ENCODE measurements around the gene GNB5.
"Not testable (repeated sequence)": the region's sequence is repeated elsewhere in the genome, so short reads cannot be mapped to it uniquely, and the experiment has no call there.

The GNB5 gene

DNA sequence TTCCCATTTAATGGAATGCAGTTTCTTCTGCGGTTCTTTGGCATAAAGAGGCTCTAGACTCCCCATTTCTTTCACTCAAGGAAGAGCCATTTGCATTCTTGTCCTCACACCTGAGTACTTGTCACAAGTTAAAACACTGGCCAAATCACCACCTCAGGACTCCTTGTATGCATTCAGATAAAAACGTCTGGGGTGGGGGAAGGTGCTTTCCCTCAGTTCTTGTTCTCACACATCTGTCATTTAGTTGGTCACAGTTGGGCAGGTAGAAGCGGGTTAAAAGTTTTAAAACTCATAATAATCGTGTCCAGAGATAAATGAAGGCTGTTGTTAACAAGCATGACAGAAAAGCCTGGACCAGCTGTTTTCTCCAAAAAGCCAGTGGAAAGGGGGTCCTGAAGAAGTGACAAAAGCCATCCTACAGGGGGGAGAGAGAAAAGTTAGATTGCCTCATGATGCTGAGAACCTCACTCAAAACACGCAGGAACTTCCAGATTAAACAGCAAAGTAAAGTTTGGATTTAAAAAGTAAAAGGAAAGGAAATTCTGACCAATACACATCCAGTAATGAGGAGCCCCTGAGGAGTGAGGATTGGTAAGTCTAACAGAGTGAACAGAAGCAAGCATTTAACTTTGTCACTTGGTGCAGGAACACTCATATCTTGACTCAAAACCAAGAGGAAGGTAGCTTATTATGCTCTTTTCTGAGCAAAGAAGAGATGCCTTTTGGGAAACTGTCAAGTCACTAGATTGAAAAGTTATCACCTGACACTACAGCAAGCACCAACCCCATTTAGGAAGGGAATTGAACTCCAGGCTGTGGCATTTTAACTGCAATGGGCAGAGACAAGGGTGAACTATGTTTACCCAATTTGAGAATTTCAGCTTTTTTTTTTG, 81.4 kb downstream of the GNB5 start:
- Mint-ChIP-seq H3K27me3 (peaks cover 44% of the 10 kb centered on the region), H3K9me3 (no peaks in the 10 kb centered on the region), H3K27ac (no peak overlapping the region), H3K36me3 (ENCODE audit: low read depth) (no peaks in the 10 kb centered on the region), H3K4me1 (ENCODE audit: low read depth) (peaks cover 2% of the 10 kb centered on the region), H3K4me3 (no peak overlapping the region)
- DNase-seq, result no peak

DNA sequence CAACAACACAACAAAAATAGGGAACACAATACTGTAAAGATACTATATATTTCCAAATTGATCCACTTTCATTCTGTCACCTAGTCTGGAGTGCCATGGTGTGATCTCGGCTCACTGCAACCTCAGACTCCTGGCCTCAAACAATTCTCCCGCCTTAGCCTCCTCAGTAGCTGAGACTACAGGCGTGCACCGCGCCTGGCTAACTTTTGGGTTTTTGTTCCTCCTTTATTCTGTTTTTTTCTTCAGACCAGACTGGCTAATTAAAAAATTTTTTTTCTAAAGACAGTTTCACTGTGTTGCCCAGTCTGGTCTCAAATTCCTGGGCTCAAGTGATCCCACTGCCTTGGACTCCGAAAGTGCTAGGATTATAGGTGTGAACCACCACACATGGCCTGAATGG, 84.0 kb downstream of the GNB5 start:
- Mint-ChIP-seq H3K27ac (no peak overlapping the region), H3K36me3 (ENCODE audit: low read depth) (no peaks in the 10 kb centered on the region), H3K9me3 (no peaks in the 10 kb centered on the region), H3K27me3 (peaks cover 36% of the 10 kb centered on the region), H3K4me1 (ENCODE audit: low read depth) (peaks cover 2% of the 10 kb centered on the region), H3K4me3 (no peak overlapping the region)
- no peak for DNase-seq

DNA sequence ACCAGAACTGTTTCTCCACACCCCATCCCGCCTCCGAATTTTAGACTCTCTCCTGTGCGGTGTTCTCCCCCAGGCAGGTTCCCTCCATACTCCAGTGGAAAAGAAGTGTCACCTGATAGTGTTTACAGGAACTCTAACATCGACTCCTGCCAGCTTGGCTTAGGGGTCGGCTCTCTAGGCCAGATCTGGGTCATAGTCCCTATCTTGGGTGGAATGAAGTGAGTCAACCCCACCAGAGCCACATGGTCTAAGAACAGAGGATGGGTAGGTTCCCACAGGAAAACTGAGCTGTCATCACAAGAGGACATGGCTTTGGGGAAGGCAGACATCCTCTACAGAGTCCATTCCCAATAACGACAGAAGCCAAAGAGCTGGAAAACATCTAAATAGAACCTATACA, 84.6 kb downstream of the GNB5 start:
- DNase-seq, result no peak
- Mint-ChIP-seq H3K36me3 (ENCODE audit: low read depth) (no peaks in the 10 kb centered on the region), H3K27me3 (peaks cover 34% of the 10 kb centered on the region), H3K9me3 (no peaks in the 10 kb centered on the region), H3K4me3 (no peak overlapping the region), H3K4me1 (ENCODE audit: low read depth) (no peaks in the 10 kb centered on the region), H3K27ac (no peak overlapping the region)

DNA sequence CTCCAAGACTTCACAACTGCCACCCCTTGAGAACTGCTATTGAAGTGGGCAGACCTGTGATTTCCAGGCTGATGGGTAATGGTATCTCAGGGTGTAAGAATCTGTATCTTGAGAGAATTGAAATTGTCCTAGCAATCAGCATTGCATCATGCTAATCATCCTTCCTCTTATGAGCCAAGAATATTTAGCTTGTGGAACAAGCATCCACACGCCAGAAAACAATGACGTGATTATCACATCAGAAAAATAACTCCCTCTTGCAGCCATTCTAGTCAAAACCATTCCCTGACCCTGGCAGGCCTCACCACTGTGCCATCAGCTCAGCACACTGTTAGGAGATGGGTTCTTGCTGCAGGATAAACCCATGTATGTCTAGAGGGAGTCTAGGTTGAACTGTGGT, 85.3 kb downstream of the GNB5 start:
- DNase-seq, result no peak
- Mint-ChIP-seq H3K36me3 (ENCODE audit: low read depth) (no peaks in the 10 kb centered on the region), H3K27ac (no peak overlapping the region), H3K4me3 (no peak overlapping the region), H3K4me1 (ENCODE audit: low read depth) (no peaks in the 10 kb centered on the region), H3K9me3 (no peaks in the 10 kb centered on the region), H3K27me3 (peaks cover 26% of the 10 kb centered on the region)

DNA sequence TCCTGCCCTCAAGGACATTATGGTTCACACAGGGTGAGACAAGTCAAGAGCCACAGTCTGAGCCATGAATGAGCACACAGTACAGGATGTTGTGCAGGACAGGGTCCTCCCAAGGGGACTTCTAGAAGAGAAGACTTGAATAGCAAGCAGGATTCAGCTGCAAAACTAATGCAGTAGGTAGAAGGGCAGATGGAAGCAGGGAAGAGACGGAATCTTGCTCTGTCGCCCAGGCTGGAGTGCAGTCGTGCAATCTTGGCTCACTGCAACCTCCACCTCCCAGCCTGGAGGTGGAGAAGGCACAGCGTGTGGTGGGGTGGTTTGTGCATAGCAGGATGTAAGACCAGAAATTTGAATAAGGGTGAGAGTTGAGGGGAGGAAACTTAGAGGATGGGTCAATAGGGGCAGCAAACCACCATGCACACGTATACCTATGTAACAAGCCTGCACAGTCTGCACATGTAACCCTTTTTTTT, 86.6 kb downstream of the GNB5 start:
- H3K27me3 Mint-ChIP-seq, result peaks cover 13% of the 10 kb centered on the region
- H3K4me1 Mint-ChIP-seq (ENCODE audit: low read depth), result no peaks in the 10 kb centered on the region
- no peak overlapping the region for H3K27ac Mint-ChIP-seq
- H3K36me3 Mint-ChIP-seq (ENCODE audit: low read depth), result no peaks in the 10 kb centered on the region
- no peak for DNase-seq
- no peak overlapping the region for H3K4me3 Mint-ChIP-seq
- no peaks in the 10 kb centered on the region for H3K9me3 Mint-ChIP-seq

DNA sequence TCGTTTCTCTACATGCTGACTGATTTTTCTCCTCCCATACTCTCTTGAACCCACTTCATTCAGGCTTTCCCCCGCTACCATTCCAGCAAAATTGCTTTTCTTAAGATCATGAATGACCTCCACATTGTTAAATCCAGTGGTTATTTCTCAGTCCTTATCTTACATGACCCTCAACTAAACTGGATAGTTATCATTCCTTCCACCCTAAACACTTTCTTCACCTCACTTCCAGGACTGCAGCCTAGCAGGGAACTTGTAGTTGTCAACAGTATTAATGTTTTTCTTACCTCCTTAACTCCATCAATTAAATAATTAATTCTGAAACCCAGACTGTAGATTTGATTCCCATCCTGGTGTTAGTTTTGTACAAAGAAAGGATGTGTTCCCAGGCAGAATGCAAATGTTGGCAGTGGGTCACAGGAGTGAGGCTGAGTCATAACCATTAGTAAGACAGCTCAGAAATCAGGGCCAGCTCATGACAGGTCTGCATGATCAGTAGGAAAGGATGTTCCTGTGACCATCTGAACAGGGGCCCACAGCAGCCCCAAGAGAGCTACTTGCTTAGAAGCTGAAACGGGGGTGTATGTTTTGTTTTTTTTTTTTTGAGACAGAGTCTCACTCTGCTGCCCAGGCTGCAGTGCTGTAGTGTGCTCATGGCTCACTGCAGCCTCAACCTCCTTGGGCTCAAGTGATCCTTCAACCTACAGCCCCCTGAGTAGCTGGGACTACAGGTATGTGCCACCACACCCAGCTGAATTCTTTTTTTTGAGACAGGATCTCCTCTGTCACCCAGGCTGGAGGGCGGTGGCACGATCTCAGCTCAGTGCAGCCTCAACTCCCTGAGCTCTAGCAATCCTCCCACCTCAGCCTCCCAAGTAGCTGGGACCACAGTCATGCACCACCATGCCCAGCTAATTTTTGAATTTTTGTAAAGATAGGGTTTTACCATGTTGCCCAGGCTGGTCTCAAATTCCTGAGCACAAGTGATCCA, 87.7 kb downstream of the GNB5 start:
- no peaks in the 10 kb centered on the region for H3K4me1 Mint-ChIP-seq (ENCODE audit: low read depth)
- no peaks in the 10 kb centered on the region for H3K9me3 Mint-ChIP-seq
- peaks cover 5% of the 10 kb centered on the region for H3K27me3 Mint-ChIP-seq
- H3K27ac Mint-ChIP-seq, result no peak overlapping the region
- no peaks in the 10 kb centered on the region for H3K36me3 Mint-ChIP-seq (ENCODE audit: low read depth)
- H3K4me3 Mint-ChIP-seq, result no peak overlapping the region
- DNase-seq, result no peak

DNA sequence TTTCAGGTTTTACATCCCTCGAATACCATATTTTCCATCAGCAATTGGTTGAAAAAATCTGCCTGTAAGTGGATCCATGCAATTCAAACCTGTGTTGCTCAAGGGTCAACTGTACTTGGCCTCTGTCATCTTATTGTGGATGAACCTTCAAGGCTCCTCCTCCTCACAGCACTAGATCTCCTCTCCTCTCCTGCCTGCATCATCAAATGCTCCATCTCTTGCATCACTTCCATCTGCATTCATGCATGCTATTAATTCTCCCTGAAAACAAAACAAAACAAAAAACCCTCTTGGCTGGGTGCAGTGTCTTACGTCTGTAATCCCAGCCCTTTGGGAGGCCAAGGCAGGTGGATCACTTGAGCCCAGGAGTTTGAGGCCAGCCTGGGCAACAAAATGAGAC, 88.7 kb downstream of the GNB5 start:
- Mint-ChIP-seq H3K4me3 (no peak overlapping the region), H3K27me3 (no peaks in the 10 kb centered on the region), H3K9me3 (no peaks in the 10 kb centered on the region), H3K27ac (no peak overlapping the region), H3K4me1 (ENCODE audit: low read depth) (no peaks in the 10 kb centered on the region), H3K36me3 (ENCODE audit: low read depth) (no peaks in the 10 kb centered on the region)
- DNase-seq, result no peak

DNA sequence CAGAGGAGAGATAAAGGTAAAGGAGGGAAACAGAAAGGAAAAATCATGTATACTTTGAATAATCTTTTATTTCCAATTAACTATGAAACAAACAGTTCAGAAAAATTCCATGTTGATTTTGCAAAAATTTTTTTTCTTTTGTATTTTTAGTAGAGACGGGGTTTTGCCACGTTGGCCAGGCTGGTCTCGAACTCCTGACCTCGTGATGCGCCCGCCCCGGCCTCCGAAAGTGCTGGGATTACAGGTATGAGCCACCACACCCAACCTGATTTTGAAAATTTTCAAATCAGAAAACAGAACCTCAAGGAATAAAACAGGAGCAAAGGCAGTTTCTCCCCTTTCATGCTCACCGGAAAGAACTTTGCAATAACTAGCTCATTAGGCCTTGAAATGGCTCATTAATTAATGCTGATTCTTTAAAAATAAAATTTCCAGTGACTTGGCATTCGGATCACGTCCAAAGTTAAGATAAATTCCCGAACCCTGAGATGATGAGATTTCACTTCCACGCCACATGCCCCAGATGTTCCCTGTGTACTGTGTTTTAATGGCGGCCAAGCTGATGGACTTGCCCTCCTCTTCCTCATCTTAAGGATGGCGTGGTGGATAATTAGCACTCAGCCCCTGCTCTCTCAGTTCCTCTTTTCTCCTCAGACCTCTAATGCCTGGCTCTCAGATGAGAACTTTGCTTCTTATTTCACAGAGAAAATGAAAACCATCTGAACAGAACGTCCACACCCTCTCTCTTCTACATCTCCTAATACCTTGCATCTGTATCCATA, 89.5 kb downstream of the GNB5 start:
- H3K4me1 Mint-ChIP-seq (ENCODE audit: low read depth), result no peaks in the 10 kb centered on the region
- no peaks in the 10 kb centered on the region for H3K36me3 Mint-ChIP-seq (ENCODE audit: low read depth)
- DNase-seq, result no peak
- no peaks in the 10 kb centered on the region for H3K9me3 Mint-ChIP-seq
- no peak overlapping the region for H3K27ac Mint-ChIP-seq
- H3K27me3 Mint-ChIP-seq, result no peaks in the 10 kb centered on the region
- H3K4me3 Mint-ChIP-seq, result no peak overlapping the region

DNA sequence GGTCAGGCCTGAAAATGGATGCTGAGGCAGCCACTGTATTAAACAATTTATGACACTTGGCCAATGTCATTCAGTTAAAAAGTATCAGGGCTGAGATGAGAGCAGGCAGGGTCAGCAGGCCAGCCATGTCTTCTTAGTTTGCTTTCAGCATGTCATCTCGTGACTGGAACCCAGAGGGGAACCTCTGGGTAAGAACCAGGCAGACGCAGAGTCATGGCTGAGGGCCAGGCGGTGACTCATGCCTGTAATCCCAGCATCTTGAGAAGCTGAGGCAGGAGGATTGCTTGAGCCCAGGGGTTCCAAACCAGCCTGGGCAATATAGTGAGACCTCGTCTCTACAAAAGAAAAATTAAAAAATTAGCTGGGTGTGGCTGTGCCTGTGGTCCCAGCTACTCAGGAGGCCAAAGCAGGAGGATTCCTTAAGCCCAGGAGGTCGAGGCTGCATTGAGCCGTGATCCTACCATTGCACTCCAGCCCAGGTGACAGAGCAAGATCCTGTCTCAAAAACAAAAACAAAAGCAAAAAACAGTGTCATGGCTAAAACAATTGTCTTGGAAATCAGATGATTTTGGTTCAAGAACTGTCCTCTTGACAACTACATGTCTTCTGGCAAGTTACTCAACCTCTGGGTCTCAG, 90.3 kb downstream of the GNB5 start:
- H3K27me3 Mint-ChIP-seq, result no peaks in the 10 kb centered on the region
- H3K4me1 Mint-ChIP-seq (ENCODE audit: low read depth), result no peaks in the 10 kb centered on the region
- no peaks in the 10 kb centered on the region for H3K9me3 Mint-ChIP-seq
- H3K4me3 Mint-ChIP-seq, result no peak overlapping the region
- no peak overlapping the region for H3K27ac Mint-ChIP-seq
- H3K36me3 Mint-ChIP-seq (ENCODE audit: low read depth), result no peaks in the 10 kb centered on the region
- no peak for DNase-seq

DNA sequence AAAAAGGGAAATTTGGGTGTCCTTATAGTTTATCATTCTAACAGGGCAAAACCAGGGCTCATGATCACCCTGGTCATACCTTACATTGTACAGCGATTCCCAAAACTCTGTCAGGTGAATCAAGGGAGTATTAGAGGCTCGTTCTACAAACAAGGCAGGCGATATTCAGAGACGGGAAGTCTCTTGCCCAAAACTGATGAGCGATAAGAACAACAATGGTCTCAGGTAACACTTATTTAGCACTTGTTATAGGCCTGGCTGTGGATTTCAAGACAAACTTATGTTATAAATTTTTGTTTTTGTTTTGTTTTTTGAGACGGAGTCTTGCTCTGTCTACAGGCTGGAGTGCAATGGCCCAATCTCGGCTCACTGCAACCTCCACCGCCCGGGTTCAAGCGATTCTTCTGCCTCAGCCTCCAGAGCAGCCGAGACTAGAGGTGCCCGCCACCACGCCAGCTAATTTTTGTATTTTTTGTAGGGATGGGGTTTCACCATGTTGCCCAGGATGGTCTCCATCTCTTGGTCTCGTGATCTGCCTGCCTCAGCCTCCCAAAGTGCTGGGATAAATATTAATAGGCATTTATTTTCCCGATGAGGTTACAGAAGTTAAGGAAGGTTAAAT, 91.4 kb downstream of the GNB5 start:
- H3K4me1 Mint-ChIP-seq (ENCODE audit: low read depth), result no peaks in the 10 kb centered on the region
- no peak overlapping the region for H3K4me3 Mint-ChIP-seq
- no peaks in the 10 kb centered on the region for H3K36me3 Mint-ChIP-seq (ENCODE audit: low read depth)
- no peaks in the 10 kb centered on the region for H3K9me3 Mint-ChIP-seq
- no peak overlapping the region for H3K27ac Mint-ChIP-seq
- DNase-seq, result no peak
- H3K27me3 Mint-ChIP-seq, result no peaks in the 10 kb centered on the region

DNA sequence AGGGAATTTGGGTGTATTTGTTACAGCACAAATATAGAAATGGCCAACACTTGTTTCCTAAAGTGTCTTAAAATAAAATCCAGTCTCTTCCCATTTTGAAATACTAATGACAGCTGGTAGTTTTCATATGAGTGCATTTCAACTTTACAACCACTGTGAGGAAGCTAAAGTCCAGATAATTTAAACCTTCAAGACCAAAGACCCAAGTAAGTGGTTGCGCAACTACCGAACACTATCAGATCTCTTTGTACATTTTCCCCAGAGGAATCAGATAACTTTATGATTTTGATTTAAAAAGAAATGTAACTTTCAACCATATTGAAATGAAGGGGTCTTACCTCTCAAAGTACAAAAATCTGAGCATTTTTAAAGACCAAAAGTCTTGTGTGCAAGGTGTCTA, 92.9 kb downstream of the GNB5 start:
- Mint-ChIP-seq H3K4me3 (no peak overlapping the region), H3K4me1 (ENCODE audit: low read depth) (no peaks in the 10 kb centered on the region), H3K9me3 (no peaks in the 10 kb centered on the region), H3K27me3 (no peaks in the 10 kb centered on the region), H3K36me3 (ENCODE audit: low read depth) (no peaks in the 10 kb centered on the region), H3K27ac (no peak overlapping the region)
- no peak for DNase-seq

DNA sequence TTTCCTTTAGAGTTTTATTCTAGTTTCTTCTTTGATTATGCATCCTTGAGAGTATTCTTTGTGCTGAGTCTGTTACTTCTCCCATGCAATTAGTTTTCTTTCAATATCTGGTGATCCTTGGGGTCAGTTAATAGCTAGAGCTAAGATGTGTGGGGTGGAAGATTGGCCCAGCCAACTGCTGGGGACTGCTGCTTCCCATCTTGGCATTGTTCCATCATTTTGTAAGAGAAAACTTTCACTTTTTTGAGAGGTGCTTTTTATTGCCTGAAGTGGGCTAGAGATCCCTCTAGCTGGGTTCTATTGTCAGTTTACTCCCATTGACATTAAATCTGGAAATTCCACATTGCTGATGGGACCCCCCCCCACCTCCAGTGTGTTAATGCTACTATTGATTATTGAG, 94.0 kb downstream of the GNB5 start:
- Mint-ChIP-seq H3K27me3 (no peaks in the 10 kb centered on the region), H3K4me1 (ENCODE audit: low read depth) (no peaks in the 10 kb centered on the region), H3K36me3 (ENCODE audit: low read depth) (no peaks in the 10 kb centered on the region), H3K4me3 (no peak overlapping the region), H3K27ac (no peak overlapping the region), H3K9me3 (no peaks in the 10 kb centered on the region)
- DNase-seq, result no peak

DNA sequence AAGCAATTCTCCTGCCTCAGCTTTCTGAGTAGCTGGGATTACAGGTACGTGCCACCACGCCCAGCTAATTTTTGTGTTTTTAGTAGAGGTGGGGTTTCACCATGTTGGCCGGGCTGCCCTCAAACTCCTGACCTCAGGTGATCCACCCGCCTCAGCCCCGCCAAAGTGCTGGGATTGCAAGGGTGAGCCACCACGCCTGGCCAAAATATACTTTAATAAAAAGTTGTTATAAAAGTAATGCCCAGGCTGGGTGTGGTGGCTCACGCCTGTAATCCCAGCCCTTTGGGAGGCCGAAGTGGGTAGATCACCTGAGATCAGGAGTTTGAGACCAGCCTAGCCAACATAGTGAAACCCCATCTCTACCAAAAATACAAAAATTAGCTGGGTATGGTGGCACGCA, 94.7 kb downstream of the GNB5 start:
- not testable (repeated sequence) for H3K27ac Mint-ChIP-seq; H3K27me3 Mint-ChIP-seq; DNase-seq; H3K36me3 Mint-ChIP-seq (ENCODE audit: low read depth); H3K4me3 Mint-ChIP-seq; H3K9me3 Mint-ChIP-seq; H3K4me1 Mint-ChIP-seq (ENCODE audit: low read depth)

Data from activated T-cell treated with anti-CD3 and anti-CD28 coated beads, Interleukin-2, amount 50 U/mL, for 24 hours (primary cell).